ENCODE results near the gene GARNL3. TPM values are rescaled to one million over a fixed set of nuclear protein-coding genes. Genes with fewer than 3 reads are reported as not detected.

The GARNL3 gene
- total RNA-seq, 4 donors from 2014 or later: 28.4 to 59.7 (median 39.1) TPM

- H3K9me3 ChIP-seq: no peaks in the 10 kb centered on the region
- peaks cover 0 to 18% (median 3%) of the 10 kb centered on the region in 4 donors for H3K4me1 ChIP-seq
- TF ChIP-seq CTCF (IDR thresholded peaks at IDR 0.05) (no peak), EP300 (IDR thresholded peaks at IDR 0.05) (no peak), POLR2A (IDR thresholded peaks at IDR 0.05) (no peak)
- peaks cover 0 to 80% (median 24%) of the 10 kb centered on the region in 3 donors for H3K36me3 ChIP-seq
- H3K27ac ChIP-seq: no peak overlapping the region
- H3K4me3 ChIP-seq: no peak overlapping the region
- 94 to 95% methylated on average over 8 of the region's 8 CpGs for WGBS, 2 donors
- H3K27me3 ChIP-seq: no peaks in the 10 kb centered on the region
- DNase-seq (ENCODE audit: low spot score in 2 of 2): no peak
These were observed 165.8 kb downstream of the GARNL3 start for GRCh38 chr9:127430415-127430814.

GRCh38 chr9:127437497-127438264 lies 173.1 kb downstream of the GARNL3 start:
- peaks cover 4 to 100% (median 27%) of the 10 kb centered on the region in 3 donors for H3K36me3 ChIP-seq
- no peak for DNase-seq (ENCODE audit: low spot score in 2 of 2)
- no peak overlapping the region for H3K4me3 ChIP-seq
- WGBS, 2 donors: 84 to 85% methylated on average over 12 of the region's 12 CpGs
- H3K27ac ChIP-seq: no peak overlapping the region
- TF ChIP-seq POLR2A (IDR thresholded peaks at IDR 0.05): no peak
- TF ChIP-seq CTCF (IDR thresholded peaks at IDR 0.05): no peak
- no peak for TF ChIP-seq EP300 (IDR thresholded peaks at IDR 0.05)
- H3K9me3 ChIP-seq: no peaks in the 10 kb centered on the region
- no peaks in the 10 kb centered on the region for H3K4me1 ChIP-seq
- no peaks in the 10 kb centered on the region for H3K27me3 ChIP-seq

- WGBS, 2 donors: 85 to 94% methylated on average over 9 of the region's 9 CpGs
- DNase-seq (ENCODE audit: low spot score in 2 of 2): no peak
- H3K27me3 ChIP-seq: no peaks in the 10 kb centered on the region
- H3K27ac ChIP-seq: no peak overlapping the region
- peaks cover 4 to 100% (median 27%) of the 10 kb centered on the region in 3 donors for H3K36me3 ChIP-seq
- no peak for TF ChIP-seq CTCF (IDR thresholded peaks at IDR 0.05)
- no peak for TF ChIP-seq EP300 (IDR thresholded peaks at IDR 0.05)
- TF ChIP-seq POLR2A (IDR thresholded peaks at IDR 0.05): no peak
- no peaks in the 10 kb centered on the region for H3K4me1 ChIP-seq
- H3K9me3 ChIP-seq: no peaks in the 10 kb centered on the region
- no peak overlapping the region for H3K4me3 ChIP-seq
These were observed 173.8 kb downstream of the GARNL3 start for GRCh38 chr9:127438394-127438793.

Other genes with a start within 250 kb of the GARNL3 start
- 10 to 100 TPM; 34.5 to 64.1 (median 47.1) TPM for gene ANGPTL2, start 142.1 kb upstream of the GARNL3 start, total RNA-seq
- gene SLC2A8, start 132.4 kb downstream of the GARNL3 start, total RNA-seq: 10 to 100 TPM; 30.4 to 46.2 (median 31.7) TPM
- 10 to 100 TPM; 11.6 to 18.0 (median 13.0) TPM for gene ZNF79, start 159.6 kb downstream of the GARNL3 start, total RNA-seq
- gene RPL12, start 186.6 kb downstream of the GARNL3 start, total RNA-seq: 1,000 to 10,000 TPM; 2,005 to 2,223 (median 2,119) TPM
- 10 to 100 TPM; 18.8 to 44.1 (median 28.3) TPM for gene LRSAM1, start 186.7 kb downstream of the GARNL3 start, total RNA-seq